ENCODE data around the gene DNMT3B.

GRCh38 chr20:32839227-32839981 lies 77.2 kb downstream of the DNMT3B start:
- TF ChIP-seq CTCF (IDR thresholded peaks at IDR 0.05) = no peak
- TF ChIP-seq REST (IDR thresholded peaks at IDR 0.05; ENCODE audit: insufficient read depth in 1 of 2, low read depth in 2 of 2, low read length in 1 of 2) = no peak
- TF ChIP-seq POLR2AphosphoS5 (IDR thresholded peaks at IDR 0.05; ENCODE audit: low read depth, low read length) = no peak
